HepG2 (cell line): ENCODE measurements around the gene ITSN2. TPM values are rescaled to one million over a fixed set of nuclear protein-coding genes. Genes with fewer than 3 reads are reported as not detected.
A peak's percentile ranks its signal among the peaks of the same experiment; 100 is the strongest.
"Not testable (repeated sequence)": the region's sequence is repeated elsewhere in the genome, so short reads cannot be mapped to it uniquely, and the experiment has no call there.

Experiments used
- ATAC-seq: fragments of 200-7000 bp; cut with Tn5 transposase; 3 replicates; pipeline ENCODE4 v1.9.1; 2020; ENCODE audit warnings: mild to moderate bottlenecking, moderate library complexity
- BruUV-seq: library from RNA; stranded (reverse); fragments of 400-500 nt; replicated peaks from 2 replicates; lab custom pipeline; 2021; lab: Mats Ljungman, UMichigan
- CTCF ChIA-PET: fragments of 300-600 bp; formaldehyde crosslinking; extraction: SDS; loops from one replicate; lab custom pipeline; 2021; ENCODE audit warnings: low total read pairs, inconsistent platforms, low intra/inter-chr PET ratio; lab: Yijun Ruan, JAX
- POLR2A ChIA-PET: fragments of 350-600 bp; sonication (Branson Sonifier 250); formaldehyde crosslinking; loops from one replicate; lab custom pipeline; 2020; ENCODE audit warnings: antibody characterized with exemption, inconsistent platforms; lab: Yijun Ruan, JAX
- DNase-seq: peaks from one replicate; pipeline ENCODE4 v3.0.0-alpha.2; 2015; ENCODE audit warnings: low spot score
- FAIRE-seq: peaks from 3 replicates; lab custom pipeline; 2011; peaks lifted over from hg19 to GRCh38; lab: Jason Lieb, UNC
- H2AFZ ChIP-seq: one replicate; pipeline ENCODE4 v1.6.1; 2011; ENCODE audit warnings: low read length, inconsistent platforms
- H3K27ac ChIP-seq: fragments of 300-600 bp; 3 replicates; pipeline ENCODE4 v1.8.0; 2011; ENCODE audit warnings: mixed run types, mild to moderate bottlenecking, mixed read lengths, low read length, inconsistent platforms; ENCODE audit not compliant: insufficient read depth; ENCODE audit errors: extremely low read length
- H3K27me3 ChIP-seq, 2 experiments: fragments of 200-600 bp in 1 of 2; 2 replicates in 1 of 2; 3 replicates in 1 of 2; pipeline versions ENCODE4 v1.6.0 to v1.8.0; 2011; ENCODE audit warnings: low read length in 2 of 2, mild to moderate bottlenecking in 2 of 2, moderate library complexity in 2 of 2, inconsistent platforms in 1 of 2; ENCODE audit not compliant: insufficient read depth in 2 of 2, control insufficient read depth in 1 of 2
- H3K36me3 ChIP-seq, 2 experiments: fragments of 200-600 bp in 1 of 2; replicated peaks in 1 of 2; 2 replicates in 1 of 2; 3 replicates in 1 of 2; pipeline versions ENCODE4 v1.5.1 to v1.8.0; 2011; ENCODE audit warnings: low read length in 2 of 2, inconsistent platforms in 1 of 2; ENCODE audit not compliant: insufficient read depth in 2 of 2, control insufficient read depth in 1 of 2
- H3K4me1 ChIP-seq: 2 replicates; pipeline ENCODE4 v1.5.1; 2012; ENCODE audit warnings: low read length, inconsistent platforms; ENCODE audit not compliant: insufficient read depth
- H3K4me2 ChIP-seq: 2 replicates; pipeline ENCODE4 v1.6.0; 2011; ENCODE audit warnings: low read depth, low read length, inconsistent platforms
- H3K4me3 ChIP-seq, 3 experiments: fragments of 200-600 bp in 1 of 3; sonication (generic), shearing (Covaris generic) in 1 of 3; replicated peaks in 1 of 3; 2 replicates each; pipeline ENCODE4 v1.5.1; 2011 to 2016; ENCODE audit warnings: low read length in 3 of 3, inconsistent platforms in 2 of 3, low read depth in 2 of 3, mild to moderate bottlenecking in 2 of 3, control low read depth in 1 of 3, mixed read lengths in 1 of 3; ENCODE audit not compliant: insufficient read depth in 1 of 3
- H3K79me2 ChIP-seq: one replicate; pipeline ENCODE4 v1.6.1; 2011; ENCODE audit warnings: low read length, inconsistent platforms; ENCODE audit not compliant: insufficient read depth
- H3K9ac ChIP-seq: 2 replicates; pipeline ENCODE4 v1.6.0; 2011; ENCODE audit warnings: mild to moderate bottlenecking, low read depth, low read length, inconsistent platforms; ENCODE audit not compliant: insufficient read depth
- H3K9me3 ChIP-seq: 2 replicates; pipeline ENCODE4 v1.5.1; 2012; ENCODE audit warnings: mild to moderate bottlenecking, low read length
- H4K20me1 ChIP-seq: 2 replicates; pipeline ENCODE4 v1.6.0; 2011; ENCODE audit warnings: inconsistent platforms, mild to moderate bottlenecking, low read length, moderate library complexity; ENCODE audit not compliant: insufficient read depth
- ZMYM3 ChIP-seq: sonication (generic); formaldehyde crosslinking; IDR thresholded peaks from 2 replicates; pipeline ENCODE4 v1.5.1; 2020; ENCODE audit warnings: mild to moderate bottlenecking, missing genetic modification reagents
- ZNF770 ChIP-seq: sonication (generic); formaldehyde crosslinking; IDR thresholded peaks from 2 replicates; pipeline ENCODE4 v1.5.0; 2020; ENCODE audit warnings: mild to moderate bottlenecking, missing genetic modification reagents
- WGBS: methylation state at CpG from one replicate; pipeline ENCODE4 v1.1.6; 2017; ENCODE audit warnings: low lambda C conversion rate; 5-methylcytosine and 5-hydroxymethylcytosine counted together
- in situ Hi-C: cut with HindIII; loops from 2 replicates; pipeline ENCODE4 v1.10.0; 2017; ENCODE audit warnings: low pct_unique_long_range_greater_than_20kb; ENCODE audit not compliant: extremely low pct_ligation_motif_present
- intact Hi-C: fragments of 100-400 bp; cut with micrococcal nuclease; formaldehyde crosslinking; loops from one replicate; pipeline ENCODE4 v1.10.0; 2022; ENCODE audit not compliant: unreplicated experiment
- polyA plus RNA-seq, 8 experiments: library from polyadenylated mRNA; depleted of rRNA in 3 of 8; stranded (reverse) in 7 of 8; unstranded in 1 of 8; fragments of >200 nt; fragmentation: Illumina TruSeq in 4 of 8; extraction: Trizol in 4 of 8; gene quantifications; 2 replicates each; pipeline versions ENCODE4 v1.2.1 to v1.2.3, GENCODE V29; 2011 to 2016; ENCODE audit warnings: low read depth in 4 of 8, missing spikeins in 1 of 8, mixed read lengths in 1 of 8; ENCODE audit not compliant: insufficient read depth in 1 of 8
- total RNA-seq, 5 experiments: library from RNA; depleted of rRNA; stranded (reverse); fragments of >200 nt; fragmentation: Illumina TruSeq; extraction: Trizol; gene quantifications; 2 replicates each; pipeline ENCODE4 v1.2.3, GENCODE V29; 2016; ENCODE audit warnings: low read depth in 1 of 5

The ITSN2 gene
- total and polyA plus RNA-seq, 2 of the 13 experiments (the other 11 are each of a cell fraction or from before 2014, with no cell fraction given): 26.0 to 26.6 TPM

DNA sequence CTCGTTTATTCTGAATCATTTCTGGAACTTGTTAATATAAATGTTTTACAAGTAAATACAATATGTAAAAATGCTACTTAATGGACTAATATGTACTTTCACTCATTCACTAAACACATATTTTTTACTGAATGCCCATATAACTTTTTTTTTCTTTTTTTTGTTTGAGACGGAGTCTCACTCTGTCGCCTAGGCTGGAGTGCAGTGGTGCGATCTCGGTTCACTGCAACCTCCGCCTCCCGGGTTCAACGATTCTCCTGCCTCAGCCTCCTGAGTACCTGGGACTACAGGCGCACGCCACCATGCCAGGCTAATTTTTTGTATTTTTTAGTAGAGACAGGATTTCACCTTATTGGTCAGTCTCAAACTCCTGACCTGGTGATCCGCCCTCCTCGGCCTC lies 2.6 kb downstream of the ITSN2 start:
- FAIRE-seq, intact Hi-C loops, H2AFZ ChIP-seq, DNase-seq, H3K36me3 ChIP-seq, CTCF ChIA-PET, H3K27me3 ChIP-seq, ATAC-seq, POLR2A ChIA-PET, H3K9me3 ChIP-seq, H4K20me1 ChIP-seq, in situ Hi-C loops, H3K4me2 ChIP-seq, H3K9ac ChIP-seq, BruUV-seq, H3K27ac ChIP-seq, H3K4me3 ChIP-seq: not testable (repeated sequence)
- WGBS: 97% methylated on average over 12 of the region's 12 CpGs
- H3K4me1 ChIP-seq: peaks cover 34% of the 10 kb centered on the region
- H3K79me2 ChIP-seq: peaks cover 46% of the 10 kb centered on the region
- 0 out of 2 replicates have a peak, but pooled peaks have one; percentile 20 for TF ChIP-seq ZNF770 (CRISPR knock-in tag)

DNA sequence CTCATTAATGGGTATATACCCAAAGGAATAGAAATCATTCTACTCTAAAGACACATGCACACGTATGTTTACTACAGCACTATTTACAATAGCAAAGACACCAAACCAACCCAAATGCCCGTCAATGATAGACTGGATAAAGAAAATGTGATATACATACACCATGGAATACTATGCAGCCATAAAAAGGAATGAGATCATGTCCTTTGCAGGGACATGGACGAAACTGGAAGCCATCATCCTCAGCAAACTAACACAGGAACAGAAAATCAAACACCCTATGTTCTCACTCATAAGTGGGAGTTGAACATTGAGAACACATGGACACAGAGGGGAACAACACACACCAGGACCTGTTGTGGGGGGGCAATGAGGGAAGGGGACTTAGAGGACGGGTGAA lies 3.2 kb downstream of the ITSN2 start:
- POLR2A ChIA-PET, CTCF ChIA-PET, H3K36me3 ChIP-seq, H4K20me1 ChIP-seq, H2AFZ ChIP-seq, in situ Hi-C loops, DNase-seq, H3K9me3 ChIP-seq, H3K4me2 ChIP-seq, FAIRE-seq, H3K27me3 ChIP-seq, H3K9ac ChIP-seq, H3K27ac ChIP-seq, intact Hi-C loops, ATAC-seq, H3K4me3 ChIP-seq, BruUV-seq: not testable (repeated sequence)
- peaks cover 29% of the 10 kb centered on the region for H3K4me1 ChIP-seq
- 0 out of 2 replicates have a peak, but pooled peaks have one; percentile 36 for TF ChIP-seq ZMYM3 (CRISPR knock-in tag)
- WGBS: 95% methylated on average over 4 of the region's 4 CpGs
- peaks cover 50% of the 10 kb centered on the region for H3K79me2 ChIP-seq
